Right kidney (tissue), 9 donors: ENCODE measurements around the gene PDIK1L.

ENCODE experiments used
- DNase-seq: peaks from one replicate; pipeline ENCODE4 v3.0.0-alpha.2; 2016
- long read RNA-seq, 8 donors: transcript quantifications; one replicate each; lab custom pipeline, GENCODE V29; 2026

The PDIK1L gene
- long read RNA-seq, donor 1, full-length matches to known transcripts = 4 of 4 reads
- long read RNA-seq, donor 1, partial matches to known transcripts = 0 of 4 reads
- long read RNA-seq, donor 1, other reads (novel, unspliced or antisense) = 0 of 4 reads
- long read RNA-seq, donor 2, full-length matches to known transcripts = 2 of 2 reads
- long read RNA-seq, donor 2, partial matches to known transcripts = 0 of 2 reads
- long read RNA-seq, donor 2, other reads (novel, unspliced or antisense) = 0 of 2 reads
- long read RNA-seq, donor 3, full-length matches to known transcripts = 6 of 6 reads
- long read RNA-seq, donor 3, partial matches to known transcripts = 0 of 6 reads
- long read RNA-seq, donor 3, other reads (novel, unspliced or antisense) = 0 of 6 reads
- long read RNA-seq, donor 4, full-length matches to known transcripts = 8 of 8 reads
- long read RNA-seq, donor 4, partial matches to known transcripts = 0 of 8 reads
- long read RNA-seq, donor 4, other reads (novel, unspliced or antisense) = 0 of 8 reads
- long read RNA-seq, donor 5, full-length matches to known transcripts = 8 of 8 reads
- long read RNA-seq, donor 5, partial matches to known transcripts = 0 of 8 reads
- long read RNA-seq, donor 5, other reads (novel, unspliced or antisense) = 0 of 8 reads
- long read RNA-seq, donor 6, full-length matches to known transcripts = 5 of 5 reads
- long read RNA-seq, donor 6, partial matches to known transcripts = 0 of 5 reads
- long read RNA-seq, donor 6, other reads (novel, unspliced or antisense) = 0 of 5 reads
- long read RNA-seq, donor 7, full-length matches to known transcripts = 6 of 6 reads
- long read RNA-seq, donor 7, partial matches to known transcripts = 0 of 6 reads
- long read RNA-seq, donor 7, other reads (novel, unspliced or antisense) = 0 of 6 reads
- long read RNA-seq, donor 8, full-length matches to known transcripts = 4 of 14 reads
- long read RNA-seq, donor 8, partial matches to known transcripts = 10 of 14 reads
- long read RNA-seq, donor 8, other reads (novel, unspliced or antisense) = 0 of 14 reads

DNA sequence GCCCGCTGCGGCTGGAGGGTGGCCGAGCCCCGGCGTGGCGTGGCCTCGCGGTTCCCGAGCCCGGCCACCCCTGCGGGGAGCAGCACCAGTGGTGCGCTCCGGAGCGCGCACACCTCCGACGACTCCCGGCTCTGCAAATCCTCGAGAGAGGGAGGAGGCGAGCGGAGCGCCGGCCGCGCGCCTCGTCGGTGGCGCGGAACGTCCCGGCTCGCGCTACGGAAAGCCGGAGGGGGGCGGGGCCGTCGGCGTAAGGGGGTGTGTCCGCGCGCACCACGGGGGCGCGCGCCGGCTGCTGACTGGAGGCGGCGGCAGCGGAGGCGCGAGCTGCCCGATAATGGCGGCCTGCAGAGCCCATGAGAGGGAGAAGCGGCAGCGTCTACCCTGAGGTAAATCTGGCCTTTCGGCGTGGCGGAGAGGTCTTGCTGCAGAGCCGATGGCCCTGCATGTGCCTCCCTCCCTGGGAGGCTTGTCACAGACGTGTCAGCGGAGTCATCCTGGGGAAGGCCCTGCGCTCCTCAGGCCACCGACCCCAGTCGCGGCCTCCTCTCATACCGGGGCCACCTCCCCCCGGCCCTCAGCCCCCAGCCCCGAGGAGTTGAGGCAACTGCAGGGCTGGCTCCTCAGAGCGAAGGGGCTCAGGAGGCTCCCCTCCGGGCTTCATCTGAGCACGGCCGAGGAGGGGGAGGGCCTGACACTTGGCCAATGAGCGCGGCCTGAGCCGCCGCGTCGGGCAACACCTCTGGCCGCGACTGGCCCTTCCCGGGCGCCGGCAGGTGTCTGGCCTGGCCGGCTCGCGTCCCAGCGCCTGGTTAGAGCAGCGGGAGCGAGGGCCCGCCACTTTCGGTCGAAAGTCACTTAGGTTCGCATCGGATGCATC, at the start of gene PDIK1L:
PDIK1L (plus strand) TSS at position 295 of the 877 bp plus-strand sequence. CDS start 2,485 bp downstream, outside the sequence.
- DNase-seq = peak; percentile 94

DNA sequence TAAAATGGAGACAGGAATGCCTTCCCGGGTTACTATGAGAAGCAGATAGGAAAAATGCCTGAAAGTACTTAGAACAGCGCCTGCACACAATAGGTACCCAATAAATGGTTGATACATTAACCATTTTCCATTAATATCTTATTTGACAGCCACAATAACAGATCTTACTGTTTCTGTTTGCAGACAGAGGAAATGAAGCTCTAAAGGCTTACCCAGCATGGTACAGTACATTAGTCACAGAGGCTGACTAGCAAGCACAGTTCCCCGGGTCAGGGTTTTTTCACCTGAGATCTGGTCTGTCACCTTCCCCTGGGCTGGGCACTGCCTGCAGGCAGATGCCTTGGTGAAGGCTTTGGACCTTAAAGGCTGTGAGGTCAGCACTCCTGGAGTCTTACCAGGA, 47.1 kb upstream of the PDIK1L start:
- DNase-seq = no peak

DNA sequence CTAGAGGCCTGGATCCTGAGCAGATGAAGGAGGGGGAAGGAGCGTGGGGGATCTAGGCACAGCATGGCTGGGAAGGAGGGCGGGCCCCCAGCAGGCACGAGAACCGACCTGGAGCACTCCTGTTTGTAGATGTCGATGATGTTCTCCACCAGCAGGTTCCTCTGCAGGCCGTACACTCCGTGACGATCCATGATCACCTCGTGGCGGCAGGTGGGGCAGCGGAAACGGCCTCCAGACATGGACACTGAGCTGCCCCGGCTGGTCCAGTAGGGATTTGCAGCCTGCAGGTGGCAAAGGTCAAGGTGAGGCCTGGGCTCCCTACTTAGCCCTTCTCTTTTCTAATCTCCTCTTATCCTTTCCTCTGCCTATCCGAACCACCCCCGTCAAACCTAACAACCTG, 45.5 kb upstream of the PDIK1L start:
- no peak for DNase-seq

DNA sequence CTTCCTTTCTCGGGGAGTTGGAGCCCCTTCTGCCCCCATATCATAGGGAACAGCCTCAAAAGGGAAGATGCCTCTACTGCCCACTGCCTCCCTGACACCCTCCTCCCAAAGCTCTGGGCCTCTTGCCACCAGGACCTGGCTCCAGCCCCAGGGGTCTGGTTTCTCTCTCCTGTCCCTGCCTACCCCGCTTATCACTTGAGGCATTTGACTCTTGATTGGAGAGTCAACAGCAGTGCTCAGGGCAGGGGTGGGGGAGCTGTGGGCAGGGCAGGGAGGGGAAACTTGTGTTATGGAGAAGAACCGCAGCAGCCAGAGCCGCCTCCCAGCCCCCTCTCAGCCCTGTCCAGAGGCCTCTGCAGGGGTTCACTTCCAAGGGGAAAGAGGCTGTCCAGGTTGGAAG, 44.8 kb upstream of the PDIK1L start:
- DNase-seq = no peak

DNA sequence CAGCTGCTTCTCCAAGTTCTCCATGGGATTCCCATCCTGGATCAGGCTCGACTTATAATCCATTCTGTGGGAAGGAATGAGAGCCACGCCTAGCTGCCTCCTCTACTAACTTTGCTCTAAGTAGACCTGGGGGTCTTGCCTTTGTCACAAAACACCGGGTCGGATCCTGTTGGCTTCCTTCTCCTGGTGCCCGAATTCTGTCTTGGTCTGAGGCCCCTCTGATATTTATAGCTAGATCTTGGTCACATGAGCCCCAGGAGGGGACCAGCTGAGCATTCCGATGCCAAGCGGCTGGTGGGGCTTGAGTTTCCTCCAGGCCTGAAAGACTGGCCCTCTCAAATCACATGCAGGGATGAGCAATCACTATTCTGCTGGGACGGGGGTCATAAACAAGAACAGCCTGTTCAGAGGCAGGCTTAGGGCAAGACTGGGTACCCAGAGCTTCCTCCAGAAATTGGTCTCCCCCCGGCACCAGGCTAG, 44.2 kb upstream of the PDIK1L start, which contains the start of gene TRIM63:
TRIM63 (minus strand) TSS at position 199 of the 480 bp plus-strand sequence; CDS start at position 63, 136 bp downstream.
- no peak for DNase-seq

DNA sequence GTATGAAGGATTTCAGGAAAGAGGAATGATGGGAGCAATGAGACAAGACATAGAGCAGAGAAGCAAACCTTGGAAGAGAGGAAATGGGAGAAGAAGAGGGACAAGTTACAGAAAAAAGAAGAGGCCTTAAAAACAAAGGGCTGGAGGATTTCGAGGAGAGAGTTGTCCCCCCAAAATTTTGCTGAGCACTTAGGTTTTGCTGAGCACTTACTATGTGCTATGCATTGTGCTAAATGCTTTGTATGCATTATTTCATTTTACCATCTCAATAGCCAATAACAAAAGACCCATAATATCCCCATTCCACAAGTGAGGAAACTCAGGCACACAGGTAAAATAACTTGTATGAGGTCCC, 41.7 kb upstream of the PDIK1L start:
- no peak for DNase-seq

DNA sequence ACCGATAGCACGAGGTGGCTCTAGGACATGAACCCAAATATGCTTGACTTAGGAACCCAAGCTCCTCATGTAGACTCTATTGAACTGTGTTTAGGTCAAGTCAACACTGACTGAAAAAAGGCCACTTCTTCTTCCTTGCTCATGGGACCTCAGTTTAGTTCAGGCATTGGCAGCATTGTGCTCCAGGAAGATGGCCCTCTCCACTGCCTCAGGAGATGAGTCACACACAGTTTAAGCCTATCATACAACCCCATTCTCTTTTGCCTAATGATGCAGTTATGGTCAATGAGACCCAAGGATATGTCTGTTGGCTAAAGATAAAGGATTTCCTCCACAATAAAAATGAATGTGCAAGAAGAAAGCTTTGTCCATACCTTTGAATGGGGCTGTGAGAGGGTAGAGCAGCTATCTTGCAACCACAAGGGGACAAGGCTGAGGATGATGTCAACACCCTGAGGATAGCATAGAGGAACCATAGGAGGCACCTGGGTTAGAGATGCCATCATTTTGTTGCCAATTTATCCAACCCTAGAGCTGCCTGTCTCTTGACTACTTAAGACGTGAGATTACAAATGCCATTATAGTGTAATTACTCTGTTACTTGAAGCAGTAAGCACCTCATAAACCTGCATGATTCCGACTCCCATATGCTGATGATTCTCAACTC, 41.2 kb upstream of the PDIK1L start:
- no peak for DNase-seq

DNA sequence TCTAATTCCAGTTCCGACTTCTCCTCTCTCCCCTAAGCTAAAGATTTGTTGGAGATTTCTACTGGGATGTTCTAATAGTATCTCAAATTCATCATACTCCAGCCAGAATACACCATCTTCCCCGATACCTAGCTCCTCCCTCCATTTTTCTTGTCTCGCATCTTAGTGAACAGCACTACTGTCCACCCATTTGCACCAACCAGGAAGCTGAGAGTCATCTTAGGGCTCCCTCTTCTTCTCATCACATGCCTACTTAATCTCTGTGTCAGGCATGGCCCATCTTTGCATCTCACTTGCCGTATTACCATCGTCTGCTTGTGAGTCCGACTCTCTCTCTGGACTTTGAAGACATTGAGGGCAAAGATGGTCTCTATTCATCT, 40.7 kb upstream of the PDIK1L start:
- no peak for DNase-seq

DNA sequence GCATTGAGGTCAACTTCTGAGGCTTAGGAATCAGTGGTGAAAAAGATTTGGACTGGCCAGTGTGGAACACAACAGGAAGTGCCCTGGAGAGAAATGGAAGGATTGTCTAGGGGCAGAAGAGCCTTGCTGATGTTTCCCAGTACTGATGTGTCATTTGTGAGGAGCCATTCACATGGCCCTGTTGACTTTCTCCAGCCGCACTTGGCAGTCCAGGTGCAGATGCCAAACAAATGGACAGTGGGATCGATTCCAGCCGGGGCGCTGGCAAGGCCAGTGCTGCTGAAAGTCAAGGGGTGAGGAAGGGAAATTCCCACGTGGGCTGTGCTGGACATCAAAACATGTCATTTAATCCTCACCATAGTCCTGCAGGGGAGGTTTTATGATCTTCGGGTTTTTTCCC, 39.3 kb upstream of the PDIK1L start:
- DNase-seq = no peak

DNA sequence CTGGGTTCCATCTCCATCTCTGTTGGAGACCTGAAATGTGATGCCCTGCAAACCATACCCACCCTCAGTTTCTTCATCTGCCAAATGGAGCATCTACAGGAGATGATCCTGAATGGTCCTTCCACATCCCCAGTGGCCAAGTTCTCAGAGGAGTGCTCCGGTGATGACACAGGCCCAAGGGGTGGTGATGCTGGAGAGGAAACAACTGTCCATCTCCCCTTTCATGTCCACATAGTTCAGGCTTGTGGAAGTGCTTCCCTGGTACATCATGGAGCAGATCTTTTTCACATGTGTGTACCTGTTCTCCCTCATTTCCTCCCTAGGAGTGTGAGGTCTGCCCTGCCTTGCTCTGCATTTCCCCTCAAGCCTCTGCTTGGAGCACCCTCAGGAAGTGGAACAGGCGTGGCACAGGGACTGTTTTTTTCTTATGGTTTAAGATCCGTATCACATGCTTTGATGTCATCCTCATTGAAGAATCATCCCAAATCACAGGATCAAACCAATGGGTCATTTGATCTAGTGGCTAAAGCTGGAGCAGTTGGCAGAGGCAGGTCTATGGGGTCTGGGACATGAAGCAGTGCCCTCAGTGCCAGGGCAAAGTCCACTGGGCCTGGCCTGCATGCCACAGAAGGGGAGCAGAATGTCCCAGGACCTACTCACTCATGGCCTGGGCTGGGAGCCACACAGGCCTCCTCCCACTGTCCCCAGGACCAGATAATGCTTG, 36.0 kb upstream of the PDIK1L start:
- no peak for DNase-seq

DNA sequence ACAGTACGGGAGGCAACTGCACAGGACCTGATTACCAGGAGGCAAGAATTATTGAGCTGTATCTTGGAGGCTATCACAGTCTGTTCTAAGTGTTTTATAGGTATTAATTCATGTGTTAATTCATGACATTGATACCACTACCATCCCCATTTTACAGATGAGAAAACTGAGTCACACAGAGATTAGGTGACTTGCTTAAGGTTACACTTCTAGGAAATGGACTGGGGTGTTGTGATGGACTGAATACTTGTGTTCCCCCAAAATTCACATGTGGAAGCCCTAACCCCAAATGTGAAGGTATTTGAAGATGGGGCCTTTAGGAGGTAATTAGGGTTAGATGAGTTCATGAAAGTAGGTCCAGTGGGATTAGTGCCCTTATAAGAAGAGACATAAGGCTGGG, 34.1 kb upstream of the PDIK1L start:
- DNase-seq = no peak

DNA sequence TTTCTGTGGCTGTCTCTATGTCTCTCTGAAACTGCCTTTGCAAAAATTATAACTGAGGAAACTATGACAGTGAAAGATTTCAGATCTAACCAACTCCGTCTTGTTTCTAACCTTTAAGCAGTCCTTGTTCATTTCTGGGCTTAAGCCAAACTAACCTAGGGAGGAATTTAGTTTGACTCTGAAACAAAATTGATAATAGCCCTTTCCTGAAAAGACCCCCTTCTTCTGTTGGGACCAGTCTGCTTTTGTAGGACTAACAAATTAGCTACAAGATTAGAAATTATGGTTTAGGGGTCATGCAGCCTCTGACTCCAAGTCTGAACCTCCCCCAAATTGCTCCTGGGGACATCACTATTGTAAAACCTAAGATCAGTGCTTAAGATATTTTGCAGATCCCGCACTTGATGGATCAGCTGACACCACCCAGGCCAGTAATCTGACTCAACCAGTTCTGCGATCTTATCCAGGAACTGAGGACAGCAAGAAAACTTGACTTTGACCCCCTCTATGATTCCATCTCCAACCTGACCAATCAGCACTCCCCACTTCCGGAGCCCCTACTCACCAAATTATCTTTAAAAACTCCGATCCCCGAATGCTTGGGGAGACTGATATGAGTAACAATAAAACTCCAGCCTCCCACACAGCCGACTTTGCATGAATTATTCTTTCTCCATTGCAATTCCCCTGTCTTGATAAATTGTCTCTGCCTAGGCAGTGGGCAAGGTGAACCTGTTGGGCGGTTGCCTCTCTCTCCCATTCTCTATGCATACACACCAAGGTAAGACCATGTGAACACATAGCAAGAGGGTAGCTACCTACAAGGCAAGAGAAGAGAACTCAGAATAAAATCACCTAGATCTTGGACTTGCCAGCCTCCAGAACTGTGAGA, 33.1 kb upstream of the PDIK1L start:
- DNase-seq = no peak

DNA sequence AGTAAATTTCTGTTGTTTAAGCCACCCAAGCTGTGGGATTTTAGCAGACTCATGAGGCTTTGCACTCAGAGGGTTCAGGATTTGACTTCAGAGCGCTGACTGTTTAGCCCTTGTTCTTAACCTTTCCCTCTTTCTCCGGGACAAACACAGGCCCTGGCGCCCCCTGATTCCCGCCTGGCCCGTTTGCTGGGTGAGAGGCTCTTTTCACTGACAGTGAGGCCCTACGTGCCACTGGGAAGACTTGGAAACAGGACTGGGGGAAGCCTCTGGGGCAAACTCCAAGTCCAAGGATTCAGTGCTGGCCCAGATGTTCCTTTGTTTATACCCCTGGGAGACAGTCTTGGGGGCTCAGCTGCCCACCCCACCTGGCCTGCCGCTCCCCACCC, 32.5 kb upstream of the PDIK1L start:
- DNase-seq = no peak

DNA sequence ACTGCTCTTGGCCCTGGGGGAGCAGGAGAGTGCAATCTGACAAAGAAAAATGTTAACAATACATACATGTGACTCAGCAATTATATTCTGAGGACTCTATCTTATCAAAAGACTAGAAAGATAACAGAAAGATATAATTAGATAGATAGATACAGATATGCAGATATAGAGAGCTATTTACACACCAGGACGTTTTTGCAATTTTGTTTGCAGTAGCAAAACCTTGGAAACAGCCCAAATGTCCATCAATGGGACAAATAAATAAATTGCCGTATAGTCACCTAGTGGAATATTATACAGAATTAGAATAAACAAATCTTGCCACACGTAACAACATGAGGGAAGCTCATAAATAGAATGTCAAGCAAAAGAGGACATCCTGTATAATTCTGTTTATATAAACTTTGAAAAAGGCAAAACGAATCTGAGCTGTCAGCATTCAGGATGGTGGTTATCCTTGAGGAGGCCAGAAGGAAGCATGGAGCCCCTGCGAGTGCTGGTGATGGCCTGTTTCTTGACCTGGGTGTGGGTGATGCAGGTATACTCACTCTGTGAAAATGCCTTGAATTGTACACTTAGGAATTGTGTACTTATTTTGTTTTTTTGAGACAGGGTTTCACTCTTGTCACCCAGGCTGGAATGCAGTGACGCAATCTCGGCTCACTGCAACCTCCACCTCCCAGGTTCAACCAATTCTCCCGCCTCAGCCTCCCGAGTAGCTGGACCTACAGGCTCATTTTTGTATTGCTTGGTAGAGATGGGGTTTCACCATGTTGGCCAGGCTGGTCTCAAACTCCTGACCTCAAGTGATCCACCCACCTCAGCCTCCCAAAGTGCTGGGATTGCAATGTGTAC, 31.4 kb upstream of the PDIK1L start:
- no peak for DNase-seq

DNA sequence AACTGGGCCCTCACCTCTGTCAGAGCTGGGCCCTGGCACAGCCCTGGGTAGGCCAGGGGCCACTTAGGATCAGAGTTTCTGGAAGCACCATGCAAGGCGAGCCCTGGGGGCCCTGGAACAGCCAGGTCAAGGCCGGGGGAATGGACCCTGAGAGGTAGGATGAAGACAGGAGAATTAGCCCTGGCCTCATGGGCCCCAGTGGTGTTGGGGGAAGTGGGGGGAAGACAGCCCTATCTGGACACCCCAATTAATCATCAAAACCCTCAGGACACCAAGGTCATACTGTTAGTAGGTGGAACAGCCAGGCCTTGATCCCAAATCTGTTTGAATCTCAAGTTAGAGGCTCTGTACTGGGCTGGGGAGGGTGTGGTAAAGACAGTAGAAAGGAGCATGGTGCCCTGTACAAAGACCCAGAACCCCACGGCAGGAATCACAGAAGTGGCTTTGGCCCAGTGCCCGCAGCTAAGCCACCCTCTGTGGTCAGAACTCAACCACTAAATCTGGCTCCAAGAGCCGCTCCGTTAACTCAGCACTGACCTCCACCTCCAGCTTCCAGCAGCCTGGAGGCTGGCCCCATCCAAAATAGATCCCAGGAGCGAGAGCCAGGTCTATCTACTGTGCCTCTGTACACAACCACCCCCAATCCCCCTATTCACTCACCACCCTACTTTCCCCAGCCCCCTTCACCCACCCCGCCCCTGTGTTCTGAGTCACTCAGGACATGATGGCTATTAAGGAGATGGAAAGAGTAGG, 30.2 kb upstream of the PDIK1L start:
- DNase-seq = no peak

DNA sequence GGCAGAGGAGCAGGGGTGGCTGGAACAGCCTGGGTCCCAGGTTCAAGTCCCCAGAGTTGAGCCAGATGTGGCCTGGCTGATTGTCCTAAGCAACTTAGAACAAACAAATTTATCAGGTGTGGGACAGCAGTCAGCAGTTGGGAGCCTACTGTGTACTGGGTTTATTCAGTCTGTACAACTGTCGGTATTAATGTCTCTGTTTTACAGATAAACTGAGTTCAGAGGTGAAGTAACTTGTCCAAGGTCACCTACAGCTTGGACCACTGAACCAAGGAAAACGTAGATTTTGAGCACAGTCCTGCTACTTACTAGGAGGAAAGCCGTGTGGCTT, 29.6 kb upstream of the PDIK1L start:
- DNase-seq = no peak

DNA sequence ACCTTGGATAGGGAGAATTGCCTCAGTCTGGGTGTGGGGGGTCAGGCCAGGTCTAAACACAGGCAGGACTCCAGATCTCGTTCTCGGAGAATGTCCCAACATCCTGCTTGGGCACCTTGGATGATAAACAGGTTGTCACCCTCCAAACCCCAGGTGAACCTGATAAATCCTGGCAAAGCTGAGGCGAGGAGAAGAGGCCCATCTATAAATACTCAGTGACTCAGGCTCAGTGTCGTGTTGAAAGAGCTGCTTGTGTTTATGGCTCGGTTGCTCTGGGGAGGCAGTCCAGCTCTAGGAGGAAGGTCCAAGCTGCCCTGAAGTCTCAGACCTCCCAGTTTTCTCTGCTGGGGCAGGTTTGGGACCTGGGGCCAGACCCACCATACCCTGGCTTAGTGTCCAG, 28.4 kb upstream of the PDIK1L start:
- DNase-seq = no peak

DNA sequence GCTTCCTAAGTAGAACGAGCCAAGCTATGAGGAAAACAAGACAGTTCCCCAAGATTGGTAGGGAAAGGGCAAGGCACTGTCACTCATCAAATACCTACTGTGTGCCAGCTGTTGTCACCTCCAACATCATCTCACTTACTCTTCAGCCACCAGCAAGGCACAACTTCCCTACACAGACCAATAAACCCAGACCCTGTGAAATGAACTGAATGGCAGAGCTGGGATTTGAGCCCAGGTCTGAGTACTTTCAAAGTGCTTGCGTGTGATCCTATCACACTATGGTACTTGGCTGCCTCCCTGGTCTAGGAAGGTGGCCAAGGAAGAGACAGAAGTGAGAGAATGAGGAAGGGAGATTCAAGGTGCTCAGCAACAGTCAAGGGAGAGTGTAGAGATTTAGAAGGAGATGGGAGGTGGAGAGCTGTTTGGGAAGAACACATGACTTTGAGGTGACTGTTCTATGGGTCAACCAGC, 27.5 kb upstream of the PDIK1L start:
- no peak for DNase-seq
